Osteoblast (primary cell): ENCODE measurements around the gene SNX30. TPM values are rescaled to one million over a fixed set of nuclear protein-coding genes. Genes with fewer than 3 reads are reported as not detected.

Source experiments
- DNase-seq: peaks from one replicate; pipeline ENCODE4 v3.0.0; 2011; ENCODE audit warnings: low spot score, mixed read lengths; ENCODE audit not compliant: insufficient read length; ENCODE audit errors: missing footprints
- H2AFZ ChIP-seq: 2 replicates; pipeline ENCODE4 v1.6.0; 2011; ENCODE audit warnings: mild to moderate bottlenecking, low read length
- H3K27ac ChIP-seq: 2 replicates; pipeline ENCODE4 v1.5.1; 2011; ENCODE audit warnings: mild to moderate bottlenecking, low read depth, low read length, moderate library complexity
- H3K27me3 ChIP-seq: 2 replicates; pipeline ENCODE4 v1.6.0; 2012; ENCODE audit warnings: mild to moderate bottlenecking, control low read depth, inconsistent platforms, low read length, moderate library complexity; ENCODE audit not compliant: insufficient read depth
- H3K36me3 ChIP-seq: 2 replicates; pipeline ENCODE4 v1.5.1; 2011; ENCODE audit warnings: mild to moderate bottlenecking, low read length, control low read depth, moderate library complexity; ENCODE audit not compliant: insufficient read depth
- H3K4me1 ChIP-seq: 2 replicates; pipeline ENCODE4 v1.5.1; 2011; ENCODE audit warnings: mild to moderate bottlenecking, low read length, control low read depth, moderate library complexity; ENCODE audit not compliant: insufficient read depth
- H3K4me2 ChIP-seq: 2 replicates; pipeline ENCODE4 v1.6.0; 2011; ENCODE audit warnings: mild to moderate bottlenecking, low read length; ENCODE audit not compliant: insufficient read depth
- H3K4me3 ChIP-seq: fragments of 200-600 bp; sonication (generic); 3 replicates; pipeline ENCODE4 v1.5.1; 2012; ENCODE audit warnings: mild to moderate bottlenecking, low read length, inconsistent platforms; ENCODE audit not compliant: insufficient read depth
- H3K79me2 ChIP-seq: 2 replicates; pipeline ENCODE4 v1.6.0; 2012; ENCODE audit warnings: mild to moderate bottlenecking, low read length, control low read depth, inconsistent platforms; ENCODE audit not compliant: insufficient read depth
- H3K9me3 ChIP-seq: 2 replicates; pipeline ENCODE4 v1.5.1; 2011; ENCODE audit warnings: low read depth, low read length, control low read depth
- H4K20me1 ChIP-seq: 2 replicates; pipeline ENCODE4 v1.6.0; 2012; ENCODE audit warnings: mild to moderate bottlenecking, low read length, control low read depth; ENCODE audit not compliant: insufficient read depth
- CTCF ChIP-seq: IDR thresholded peaks from 2 replicates; pipeline ENCODE4 v1.5.1; 2011; ENCODE audit warnings: mild to moderate bottlenecking, low read depth, low read length, moderate library complexity; ENCODE audit errors: extremely low read depth
- total RNA-seq: library from RNA; depleted of rRNA; stranded (reverse); fragments of >200 nt; gene quantifications from 2 replicates; pipeline ENCODE4 v1.2.3, GENCODE V29; 2012

SNX30 gene
- total RNA-seq, 1 donor = 38.7 TPM

GRCh38 chr9:112838342-112838741, 87.8 kb downstream of the SNX30 start:
- no peak overlapping the region for H2AFZ ChIP-seq
- DNase-seq = no peak

GRCh38 chr9:112839331-112839730, 88.8 kb downstream of the SNX30 start:
- DNase-seq = no peak
- Histone ChIP-seq H3K4me3 (no peak overlapping the region), H3K36me3 (peaks cover 15% of the 10 kb centered on the region), H3K27ac (no peak overlapping the region), H4K20me1 (peaks cover 3% of the 10 kb centered on the region), H3K4me2 (no peak overlapping the region), H3K9me3 (no peaks in the 10 kb centered on the region), H3K79me2 (no peaks in the 10 kb centered on the region), H3K27me3 (no peaks in the 10 kb centered on the region), H2AFZ (no peak overlapping the region), H3K4me1 (peaks cover under 1% of the 10 kb centered on the region)
- TF ChIP-seq CTCF = no peak

More at GRCh38 chr9:112838342-112838741, 87.8 kb downstream of the SNX30 start:
- no peak for TF ChIP-seq CTCF
- no peaks in the 10 kb centered on the region for H4K20me1 ChIP-seq
- no peak overlapping the region for H3K4me3 ChIP-seq
- peaks cover 15% of the 10 kb centered on the region for H3K36me3 ChIP-seq
- no peaks in the 10 kb centered on the region for H3K27me3 ChIP-seq
- no peak overlapping the region for H3K27ac ChIP-seq
- H3K4me2 ChIP-seq = no peak overlapping the region
- no peaks in the 10 kb centered on the region for H3K9me3 ChIP-seq
- H3K4me1 ChIP-seq = no peaks in the 10 kb centered on the region
- H3K79me2 ChIP-seq = no peaks in the 10 kb centered on the region

GRCh38 chr9:112841261-112841660, 90.7 kb downstream of the SNX30 start:
- DNase-seq = no peak
- H4K20me1 ChIP-seq = peaks cover 5% of the 10 kb centered on the region
- TF ChIP-seq CTCF = no peak
- H3K27ac ChIP-seq = no peak overlapping the region
- H3K9me3 ChIP-seq = no peaks in the 10 kb centered on the region
- no peak overlapping the region for H3K4me2 ChIP-seq
- H3K36me3 ChIP-seq = peaks cover 13% of the 10 kb centered on the region
- no peaks in the 10 kb centered on the region for H3K79me2 ChIP-seq
- H3K4me3 ChIP-seq = no peak overlapping the region
- H3K27me3 ChIP-seq = no peaks in the 10 kb centered on the region
- peaks cover 11% of the 10 kb centered on the region for H3K4me1 ChIP-seq
- no peak overlapping the region for H2AFZ ChIP-seq

GRCh38 chr9:112842555-112842954, 92.0 kb downstream of the SNX30 start:
- Histone ChIP-seq H3K27ac (no peak overlapping the region), H2AFZ (no peak overlapping the region), H3K36me3 (peaks cover 10% of the 10 kb centered on the region), H3K27me3 (no peaks in the 10 kb centered on the region), H3K79me2 (no peaks in the 10 kb centered on the region), H3K4me2 (no peak overlapping the region), H4K20me1 (peaks cover 5% of the 10 kb centered on the region), H3K4me1 (peaks cover 24% of the 10 kb centered on the region), H3K9me3 (no peaks in the 10 kb centered on the region), H3K4me3 (no peak overlapping the region)
- no peak for TF ChIP-seq CTCF
- DNase-seq = no peak
